Prostate gland (tissue), 2 donors: ENCODE results near the gene MICALL2.

Experiments
- POLR2A ChIP-seq: fragments of 450-650 bp; IDR thresholded peaks from one replicate; pipeline ENCODE4 v1.6.1; 2016; ENCODE audit warnings: antibody characterized with exemption, mild to moderate bottlenecking
- TF ChIP-seq, protein P1 (sequence below), 4 experiments: fragments of 200-600 bp in 2 of 4; fragments of 450-650 bp in 2 of 4; sonication (generic) in 2 of 4; IDR thresholded peaks; 1 replicate in 3 of 4; 2 replicates in 1 of 4; pipeline ENCODE4 v1.5.1; 2016 to 2019; ENCODE audit warnings: antibody characterized with exemption in 4 of 4, mild to moderate bottlenecking in 2 of 4, moderate library complexity in 2 of 4

DNA sequence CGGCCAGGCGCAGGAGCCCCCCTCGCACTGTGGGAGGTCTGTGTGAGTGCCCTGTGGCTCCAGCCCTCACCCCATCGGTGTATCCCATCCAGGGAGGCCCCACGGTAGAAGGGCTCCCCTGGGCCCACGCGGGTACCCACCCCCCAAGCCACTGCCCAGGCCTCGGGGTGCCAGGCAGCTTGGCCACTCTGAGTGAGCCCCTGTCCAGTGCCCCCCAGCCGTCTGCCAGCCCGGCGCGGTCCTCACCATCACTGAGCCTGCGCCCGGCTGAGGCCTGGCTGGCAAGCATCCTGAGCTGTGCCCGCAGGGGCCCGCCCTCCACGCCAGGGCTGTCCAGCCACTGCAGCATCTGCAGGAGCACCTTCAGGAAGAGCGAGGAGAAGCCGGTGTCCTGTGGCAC, 19.2 kb upstream of the MICALL2 start:
- TF ChIP-seq, protein P1, sequence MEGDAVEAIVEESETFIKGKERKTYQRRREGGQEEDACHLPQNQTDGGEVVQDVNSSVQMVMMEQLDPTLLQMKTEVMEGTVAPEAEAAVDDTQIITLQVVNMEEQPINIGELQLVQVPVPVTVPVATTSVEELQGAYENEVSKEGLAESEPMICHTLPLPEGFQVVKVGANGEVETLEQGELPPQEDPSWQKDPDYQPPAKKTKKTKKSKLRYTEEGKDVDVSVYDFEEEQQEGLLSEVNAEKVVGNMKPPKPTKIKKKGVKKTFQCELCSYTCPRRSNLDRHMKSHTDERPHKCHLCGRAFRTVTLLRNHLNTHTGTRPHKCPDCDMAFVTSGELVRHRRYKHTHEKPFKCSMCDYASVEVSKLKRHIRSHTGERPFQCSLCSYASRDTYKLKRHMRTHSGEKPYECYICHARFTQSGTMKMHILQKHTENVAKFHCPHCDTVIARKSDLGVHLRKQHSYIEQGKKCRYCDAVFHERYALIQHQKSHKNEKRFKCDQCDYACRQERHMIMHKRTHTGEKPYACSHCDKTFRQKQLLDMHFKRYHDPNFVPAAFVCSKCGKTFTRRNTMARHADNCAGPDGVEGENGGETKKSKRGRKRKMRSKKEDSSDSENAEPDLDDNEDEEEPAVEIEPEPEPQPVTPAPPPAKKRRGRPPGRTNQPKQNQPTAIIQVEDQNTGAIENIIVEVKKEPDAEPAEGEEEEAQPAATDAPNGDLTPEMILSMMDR (IDR thresholded peaks at IDR 0.05), result no peak
- TF ChIP-seq POLR2A, result no peak
